Effector CD8-positive, alpha-beta T cell (primary cell): ENCODE measurements around the gene ZNF346.
A peak's percentile ranks its signal among the peaks of the same experiment; 100 is the strongest.
"Not testable (repeated sequence)": the region's sequence is repeated elsewhere in the genome, so short reads cannot be mapped to it uniquely, and the experiment has no call there.

ENCODE experiments used
- DNase-seq: peaks from one replicate; lab custom pipeline; 2025; lab: John Stamatoyannopoulos, UW
- total RNA-seq, 4 experiments: gene quantifications; one replicate each; lab custom pipeline; 2026; lab: John Stamatoyannopoulos, UW

Gene ZNF346
- total RNA-seq, result 23.0 to 33.2 (median 30.0) reads per million in 4 experiments

DNA sequence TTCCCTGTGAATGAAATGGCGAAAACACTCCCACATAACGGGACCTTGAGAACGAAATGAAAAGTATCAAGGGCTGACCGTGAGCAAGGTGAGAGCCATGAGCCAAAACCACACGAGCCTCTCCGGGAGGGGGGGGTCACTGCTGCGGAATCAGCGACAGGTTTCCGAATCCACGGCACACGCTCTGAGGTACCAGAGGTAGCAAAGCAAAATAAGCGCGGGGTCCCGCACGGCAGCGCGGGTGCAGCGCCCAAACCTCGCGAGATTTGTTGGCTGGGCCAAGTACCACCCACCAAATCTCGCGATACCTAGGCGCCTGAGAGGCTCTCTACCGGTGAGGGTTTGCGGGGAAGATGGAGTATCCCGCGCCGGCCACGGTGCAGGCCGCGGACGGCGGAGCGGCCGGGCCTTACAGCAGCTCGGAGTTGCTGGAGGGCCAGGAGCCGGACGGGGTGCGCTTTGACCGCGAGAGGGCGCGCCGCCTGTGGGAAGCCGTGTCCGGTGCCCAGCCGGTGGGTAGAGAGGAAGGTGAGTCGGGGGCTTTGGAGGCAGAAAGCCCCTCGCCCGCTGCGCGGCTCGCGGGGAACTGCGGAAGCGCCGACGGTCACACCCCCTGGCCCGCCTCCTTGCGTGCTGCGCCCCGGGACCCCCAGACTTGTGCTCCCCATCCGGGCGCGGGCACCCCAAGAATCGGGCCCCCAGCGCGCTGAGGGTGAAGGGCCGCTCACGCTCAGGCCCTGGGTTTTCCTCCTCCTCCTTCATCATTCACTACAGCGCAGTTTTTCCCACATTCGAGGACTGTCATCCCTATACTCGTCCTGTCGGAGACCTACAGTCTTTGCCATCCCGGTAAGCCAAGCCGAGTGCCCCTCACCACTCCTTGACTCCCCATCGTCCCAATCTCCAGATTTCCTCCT is at the start of gene ZNF346:
TSS of gene ZNF346 (plus strand) at position 311 of the 917 bp plus-strand sequence. CDS start at position 354, 43 bp downstream.
- DNase-seq, result peak; percentile 88

GRCh38 chr5:176979669-176980068 is 42.8 kb upstream of the ZNF346 start:
- no peak for DNase-seq

- DNase-seq, result no peak
Observed at GRCh38 chr5:176980818-176981217, 41.7 kb upstream of the ZNF346 start.

DNA sequence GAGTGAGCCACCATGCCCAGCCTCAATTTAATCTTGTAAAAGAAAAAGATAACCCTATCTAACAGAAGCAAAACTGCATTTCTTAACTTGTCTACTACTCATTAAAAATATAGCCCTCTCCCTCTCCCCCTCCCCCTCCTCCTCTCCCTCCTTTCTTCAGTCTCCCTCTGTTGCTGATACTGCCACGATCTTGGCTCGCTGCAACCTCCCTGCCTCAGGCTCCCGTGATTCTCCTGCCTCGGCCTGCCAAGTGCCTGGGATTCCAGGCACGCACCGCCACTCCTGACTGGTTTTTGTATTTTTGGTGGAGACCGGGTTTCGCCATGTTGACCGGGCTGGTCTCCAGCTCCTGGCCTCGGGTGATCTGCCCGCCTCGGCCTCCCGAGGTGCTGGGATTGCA is 39.4 kb upstream of the ZNF346 start:
- DNase-seq, result not testable (repeated sequence)

DNA sequence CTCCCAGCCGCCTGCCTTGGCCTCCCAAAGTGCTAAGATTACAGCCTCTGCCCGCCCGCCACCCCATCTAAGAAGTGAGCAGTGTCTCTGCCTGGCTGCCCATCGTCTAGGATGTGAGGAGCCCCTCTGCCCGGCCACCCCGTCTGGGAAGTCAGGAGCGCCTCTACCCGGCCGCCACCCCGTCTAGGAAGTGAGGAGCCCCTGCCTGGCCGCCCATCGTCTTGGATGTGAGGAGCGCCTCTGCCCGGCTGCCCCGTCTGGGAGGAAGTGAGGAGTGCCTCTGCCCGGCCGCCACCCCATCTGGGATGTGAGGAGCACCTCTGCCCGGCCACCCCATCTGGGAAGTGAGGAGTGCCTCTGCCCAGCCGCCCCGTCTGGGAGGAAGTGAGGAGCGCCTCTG is 38.9 kb upstream of the ZNF346 start:
- not testable (repeated sequence) for DNase-seq

DNA sequence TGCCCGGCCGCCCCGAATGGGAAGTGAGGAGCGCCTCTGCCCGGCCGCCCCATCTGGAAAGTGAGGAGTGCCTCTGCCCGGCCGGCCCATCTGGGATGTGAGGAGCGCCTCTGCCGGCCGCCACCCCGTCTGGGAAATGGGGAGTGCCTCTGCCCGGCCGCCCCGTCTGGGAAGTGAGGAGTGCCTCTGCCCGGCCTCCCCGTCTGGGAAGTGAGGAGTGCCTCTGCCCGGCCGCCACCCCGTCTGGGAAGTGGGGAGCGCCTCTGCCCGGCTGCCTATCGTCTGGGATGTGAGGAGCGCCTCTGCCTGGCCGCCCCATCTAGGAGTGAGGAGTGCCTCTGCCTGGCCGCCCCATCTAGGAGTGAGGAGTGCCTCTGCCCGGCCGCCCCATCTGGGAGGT is 38.3 kb upstream of the ZNF346 start:
- not testable (repeated sequence) for DNase-seq

GRCh38 chr5:176985516-176985915 is 37.0 kb upstream of the ZNF346 start:
- no peak for DNase-seq

GRCh38 chr5:176986280-176986679 is 36.2 kb upstream of the ZNF346 start:
- DNase-seq, result no peak

- DNase-seq, result no peak
Observed at GRCh38 chr5:176987583-176987982, 34.9 kb upstream of the ZNF346 start.

DNA sequence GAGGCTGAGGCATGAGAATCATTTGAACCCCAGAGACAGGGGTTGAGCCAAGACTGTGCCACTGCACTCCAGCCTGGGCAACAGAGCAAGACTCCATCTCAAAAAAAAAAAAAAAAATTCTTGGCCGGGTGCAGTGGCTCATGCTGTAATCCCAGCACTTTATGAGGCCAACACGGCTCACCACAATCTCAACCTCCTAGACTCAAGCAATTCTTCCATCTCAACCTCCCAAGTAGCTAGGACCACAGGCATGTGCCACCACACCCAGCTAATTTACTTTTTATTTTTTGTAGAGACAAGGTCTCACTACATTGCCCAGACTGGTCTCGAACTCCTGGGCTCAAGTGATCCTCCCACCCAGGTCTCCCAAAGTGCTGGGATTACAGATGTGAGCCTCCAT is 29.4 kb upstream of the ZNF346 start:
- not testable (repeated sequence) for DNase-seq

DNA sequence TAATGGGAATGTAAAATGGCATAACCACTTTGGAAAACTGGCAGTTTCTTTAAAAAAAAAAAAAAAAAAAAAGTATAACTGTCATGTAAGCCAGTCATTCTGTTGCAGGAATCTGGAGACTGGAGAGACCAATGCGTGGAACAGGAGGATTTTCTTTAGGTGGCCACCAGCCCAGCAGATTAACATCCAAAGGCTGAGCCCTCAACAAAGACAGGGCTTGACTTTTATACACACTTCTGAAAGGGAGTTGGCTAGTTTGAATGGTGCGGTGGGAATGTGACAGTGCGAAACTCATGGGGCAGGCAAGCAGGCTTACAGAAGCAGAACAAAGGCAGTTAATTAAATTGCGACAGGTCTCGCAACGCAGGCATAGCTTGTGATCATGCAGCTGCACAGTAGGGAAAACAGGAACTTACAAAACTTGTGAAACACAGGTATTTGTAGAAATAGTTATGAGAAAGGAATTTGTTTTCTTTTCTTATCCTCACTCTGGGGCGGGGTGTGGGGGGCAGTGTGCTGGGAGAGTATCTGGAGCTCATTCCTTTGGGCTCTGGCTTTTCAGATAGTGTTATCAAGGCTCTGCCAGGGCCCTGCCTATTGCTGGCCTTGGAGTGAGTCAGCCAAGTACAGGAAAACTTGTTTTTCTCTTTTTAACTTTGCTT is 27.9 kb upstream of the ZNF346 start:
- no peak for DNase-seq

GRCh38 chr5:176995122-176995490 is 27.4 kb upstream of the ZNF346 start:
- DNase-seq, result no peak

- DNase-seq, result no peak
Observed at GRCh38 chr5:176995896-176996767, 26.4 kb upstream of the ZNF346 start.

- DNase-seq, result no peak
Observed at GRCh38 chr5:176996780-176997179, 25.7 kb upstream of the ZNF346 start.

- DNase-seq, result no peak
Observed at GRCh38 chr5:176998828-176999227, 23.7 kb upstream of the ZNF346 start.

- not testable (repeated sequence) for DNase-seq
Observed at GRCh38 chr5:176999526-176999925, 23.0 kb upstream of the ZNF346 start.

GRCh38 chr5:177003649-177004048 is 18.8 kb upstream of the ZNF346 start:
- no peak for DNase-seq

GRCh38 chr5:177004961-177005360 is 17.5 kb upstream of the ZNF346 start:
- no peak for DNase-seq

DNA sequence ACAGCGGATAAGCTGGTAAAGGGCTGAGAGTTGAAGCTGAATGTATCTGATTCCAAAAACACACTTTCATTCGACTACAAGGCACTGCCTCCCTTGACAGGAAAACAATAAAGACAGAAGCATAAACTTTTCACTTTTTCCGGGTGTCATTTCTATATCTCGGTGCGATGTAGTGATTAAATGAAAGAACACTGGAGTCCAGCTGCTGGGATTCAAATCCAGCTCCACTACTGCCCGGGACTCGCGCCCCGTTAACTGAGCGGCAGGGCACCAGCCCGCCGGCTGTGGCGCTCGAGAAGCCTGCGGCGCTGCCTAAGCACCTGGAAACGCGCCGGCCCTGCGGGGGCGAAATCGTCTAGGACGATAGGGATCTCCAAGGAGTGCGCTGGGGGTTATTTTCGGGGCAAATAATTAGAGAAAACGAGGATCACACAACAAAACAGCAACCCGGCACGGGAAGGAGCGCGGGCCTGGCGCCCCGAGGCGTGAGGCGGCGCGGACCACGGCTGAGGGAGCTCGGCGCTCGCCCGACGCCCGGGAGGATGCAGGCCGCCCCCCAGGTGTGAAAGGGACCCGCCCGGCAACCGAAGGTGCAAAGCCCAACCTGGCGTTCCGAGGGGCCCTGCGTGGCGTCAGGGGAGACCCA is 16.8 kb upstream of the ZNF346 start:
- DNase-seq, result peak; percentile 40

GRCh38 chr5:177006265-177006972 is 16.1 kb upstream of the ZNF346 start, which contains the start of gene UIMC1:
TSS of gene UIMC1 (minus strand) at chr5:177006779. CDS start at chr5:176982615, 24,164 bp downstream.
- peak; percentile 87 for DNase-seq

- DNase-seq, result no peak
Observed at GRCh38 chr5:177008716-177009115, 13.8 kb upstream of the ZNF346 start.
